Thymus (tissue), 11 donors: Measurements from ENCODE around the gene WDR90. TPM values are rescaled to one million over a fixed set of nuclear protein-coding genes. Genes with fewer than 3 reads are reported as not detected.

Source experiments
- DNase-seq, 9 donors: peaks; one replicate each; pipeline ENCODE4 v3.0.0-alpha.2; 2013; ENCODE audit warnings: low spot score in 9 of 9, low read depth in 6 of 9, missing footprints in 1 of 9
- H3K27ac ChIP-seq, 2 donors: one replicate each; pipeline ENCODE4 v1.5.1; 2013; ENCODE audit warnings: control low read depth in 1 of 2, low read depth in 1 of 2, low read length in 1 of 2, mild to moderate bottlenecking in 1 of 2, moderate library complexity in 1 of 2
- H3K27me3 ChIP-seq, 2 donors: one replicate each; pipeline ENCODE4 v1.5.1; 2013; ENCODE audit warnings: low read length in 1 of 2; ENCODE audit not compliant: control insufficient read depth in 2 of 2, insufficient read depth in 1 of 2
- H3K36me3 ChIP-seq, 2 donors: one replicate each; pipeline ENCODE4 v1.5.1; 2013; ENCODE audit warnings: low read length in 1 of 2, mild to moderate bottlenecking in 1 of 2, moderate library complexity in 1 of 2; ENCODE audit not compliant: control insufficient read depth in 2 of 2, insufficient read depth in 2 of 2
- H3K4me1 ChIP-seq, 2 donors: one replicate each; pipeline ENCODE4 v1.5.1; 2013; ENCODE audit warnings: low read length in 2 of 2; ENCODE audit not compliant: control insufficient read depth in 2 of 2, insufficient read depth in 2 of 2
- H3K4me3 ChIP-seq, 2 donors: one replicate each; pipeline ENCODE4 v1.5.1; 2013; ENCODE audit warnings: low read length in 2 of 2, control low read depth in 1 of 2, mild to moderate bottlenecking in 1 of 2
- H3K9me3 ChIP-seq, 2 donors: one replicate each; pipeline ENCODE4 v1.5.1; 2013; ENCODE audit warnings: low read length in 1 of 2, mild to moderate bottlenecking in 1 of 2; ENCODE audit not compliant: control insufficient read depth in 2 of 2, insufficient read depth in 1 of 2
- WGBS: extraction: QIAGEN DNeasy Blood & Tissue Kit; methylation state at CpG from one replicate; pipeline ENCODE4 v1.1.7; 2013; 5-methylcytosine and 5-hydroxymethylcytosine counted together
- polyA plus RNA-seq: library from polyadenylated mRNA; stranded (reverse); fragments of 200-250 nt; gene quantifications from one replicate; pipeline ENCODE4 v1.2.3, GENCODE V29; 2013
- total RNA-seq: library from RNA; stranded (reverse); fragments of 120-200 nt; gene quantifications from one replicate; pipeline ENCODE4 v1.2.4, GENCODE V29; 2013
- donor health status: healthy.

The WDR90 gene
- total and polyA plus RNA-seq, 2 donors, result 10.1 to 22.6 TPM

GRCh38 chr16:671353-672131, 22.4 kb downstream of the WDR90 start:
- WGBS, result 97% methylated on average over 40 of the region's 40 CpGs
- no peak overlapping the region for H3K4me3 ChIP-seq
- no peak for DNase-seq
- no peak overlapping the region for H3K27ac ChIP-seq
- H3K27me3 ChIP-seq, result peaks cover 21 to 26% of the 10 kb centered on the region in 2 donors
- H3K9me3 ChIP-seq, result no peaks in the 10 kb centered on the region
- H3K4me1 ChIP-seq, result peaks cover 11 to 17% of the 10 kb centered on the region in 2 donors
- peaks cover 48 to 53% of the 10 kb centered on the region in 2 donors for H3K36me3 ChIP-seq

- Histone ChIP-seq H3K9me3 (no peaks in the 10 kb centered on the region), H3K4me1 (peaks cover 10 to 22% of the 10 kb centered on the region in 2 donors), H3K27me3 (peaks cover 30 to 34% of the 10 kb centered on the region in 2 donors), H3K27ac (no peak overlapping the region), H3K4me3 (no peak overlapping the region), H3K36me3 (peaks cover 48 to 53% of the 10 kb centered on the region in 2 donors)
- no peak for DNase-seq
- WGBS, result 94% methylated on average over 19 of the region's 19 CpGs
Measured at GRCh38 chr16:672371-672770, 23.2 kb downstream of the WDR90 start.

- no peak for DNase-seq
- Histone ChIP-seq H3K4me3 (no peak overlapping the region), H3K9me3 (no peaks in the 10 kb centered on the region), H3K36me3 (peaks cover 48 to 53% of the 10 kb centered on the region in 2 donors), H3K27ac (no peak overlapping the region), H3K4me1 (peaks cover 7 to 20% of the 10 kb centered on the region in 2 donors), H3K27me3 (peaks cover 30 to 39% of the 10 kb centered on the region in 2 donors)
- 96% methylated on average over 21 of the region's 21 CpGs for WGBS
Measured at GRCh38 chr16:672851-673250, 23.7 kb downstream of the WDR90 start.

- 97% methylated on average over 18 of the region's 18 CpGs for WGBS
- Histone ChIP-seq H3K4me1 (peaks cover 7 to 25% of the 10 kb centered on the region in 2 donors), H3K36me3 (peaks cover 48 to 53% of the 10 kb centered on the region in 2 donors), H3K4me3 (no peak overlapping the region), H3K9me3 (no peaks in the 10 kb centered on the region), H3K27me3 (peaks cover 32 to 45% of the 10 kb centered on the region in 2 donors), H3K27ac (no peak overlapping the region)
- no peak for DNase-seq
Measured at GRCh38 chr16:673399-673991, 24.3 kb downstream of the WDR90 start.

- 96% methylated on average over 22 of the region's 22 CpGs for WGBS
- Histone ChIP-seq H3K4me1 (peaks cover 3 to 29% of the 10 kb centered on the region in 2 donors), H3K4me3 (no peak overlapping the region), H3K27me3 (peaks cover 32 to 52% of the 10 kb centered on the region in 2 donors), H3K36me3 (peaks cover 47 to 49% of the 10 kb centered on the region in 2 donors), H3K9me3 (no peaks in the 10 kb centered on the region), H3K27ac (no peak overlapping the region)
- no peak for DNase-seq
Measured at GRCh38 chr16:674214-674881, 25.2 kb downstream of the WDR90 start.

- H3K9me3 ChIP-seq, result no peaks in the 10 kb centered on the region
- H3K27me3 ChIP-seq, result peaks cover 32 to 54% of the 10 kb centered on the region in 2 donors
- no peak for DNase-seq
- peaks cover 38 to 42% of the 10 kb centered on the region in 2 donors for H3K36me3 ChIP-seq
- H3K27ac ChIP-seq, result no peak within 1 kb of the TSS
- WGBS, result 12% methylated on average over 73 of the region's 73 CpGs
- H3K4me3 ChIP-seq, result peak within 1 kb of the TSS in 1 of 2 donors; percentile 12
- H3K4me1 ChIP-seq, result peaks cover 5 to 33% of the 10 kb centered on the region in 2 donors
Measured at GRCh38 chr16:674968-675883, 26.1 kb downstream of the WDR90 start, which contains the start of gene RHBDL1. TSS of gene RHBDL1 (plus strand) at chr16:675671. CDS start at chr16:675791, 120 bp downstream.

GRCh38 chr16:675884-676564, 26.9 kb downstream of the WDR90 start:
- H3K27ac ChIP-seq, result no peak overlapping the region

GRCh38 chr16:676565-676902, 27.4 kb downstream of the WDR90 start:
- no peak overlapping the region for H3K4me3 ChIP-seq
- 95% methylated on average over 21 of the region's 21 CpGs for WGBS
- no peak for DNase-seq
- H3K27ac ChIP-seq, result no peak overlapping the region
- H3K9me3 ChIP-seq, result no peaks in the 10 kb centered on the region
- peaks cover 13 to 42% of the 10 kb centered on the region in 2 donors for H3K4me1 ChIP-seq
- H3K27me3 ChIP-seq, result peaks cover 32 to 54% of the 10 kb centered on the region in 2 donors
- peaks cover 28 to 31% of the 10 kb centered on the region in 2 donors for H3K36me3 ChIP-seq

More at GRCh38 chr16:675884-676564, 26.9 kb downstream of the WDR90 start:
- 60% methylated on average over 25 of the region's 25 CpGs for WGBS
- Histone ChIP-seq H3K4me3 (no peak overlapping the region), H3K4me1 (peaks cover 8 to 37% of the 10 kb centered on the region in 2 donors), H3K27me3 (peaks cover 32 to 54% of the 10 kb centered on the region in 2 donors), H3K36me3 (peaks cover 30 to 34% of the 10 kb centered on the region in 2 donors), H3K9me3 (no peaks in the 10 kb centered on the region)
- DNase-seq, result no peak
